Raji (cell line): ENCODE results near the gene FKBP5.

Experiments used
- POLR2A ChIP-seq: IDR thresholded peaks from 2 replicates; pipeline ENCODE4 v1.6.1; 2011; ENCODE audit warnings: low read depth, low read length, control low read depth; ENCODE audit not compliant: insufficient read depth

FKBP5 gene

DNA sequence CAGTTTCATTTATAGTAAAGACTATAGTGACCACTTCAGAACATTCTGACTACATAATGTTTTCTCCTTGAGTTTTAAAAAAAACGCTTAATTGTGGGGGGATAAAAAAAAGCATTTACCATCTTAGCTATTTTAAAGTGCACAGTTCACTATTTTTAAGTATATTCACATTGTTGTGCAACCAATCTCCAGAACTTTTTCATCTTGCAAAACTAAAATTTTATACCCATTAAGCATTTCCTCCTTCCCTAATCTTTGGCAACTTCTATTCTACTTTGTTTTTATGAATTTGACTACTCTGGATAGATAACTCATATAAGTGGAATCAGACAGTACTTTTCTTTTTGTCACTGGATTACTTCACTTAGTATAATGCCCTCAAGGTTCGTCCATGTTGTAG, 62.3 kb downstream of the FKBP5 start:
- TF ChIP-seq POLR2A, result no peak

DNA sequence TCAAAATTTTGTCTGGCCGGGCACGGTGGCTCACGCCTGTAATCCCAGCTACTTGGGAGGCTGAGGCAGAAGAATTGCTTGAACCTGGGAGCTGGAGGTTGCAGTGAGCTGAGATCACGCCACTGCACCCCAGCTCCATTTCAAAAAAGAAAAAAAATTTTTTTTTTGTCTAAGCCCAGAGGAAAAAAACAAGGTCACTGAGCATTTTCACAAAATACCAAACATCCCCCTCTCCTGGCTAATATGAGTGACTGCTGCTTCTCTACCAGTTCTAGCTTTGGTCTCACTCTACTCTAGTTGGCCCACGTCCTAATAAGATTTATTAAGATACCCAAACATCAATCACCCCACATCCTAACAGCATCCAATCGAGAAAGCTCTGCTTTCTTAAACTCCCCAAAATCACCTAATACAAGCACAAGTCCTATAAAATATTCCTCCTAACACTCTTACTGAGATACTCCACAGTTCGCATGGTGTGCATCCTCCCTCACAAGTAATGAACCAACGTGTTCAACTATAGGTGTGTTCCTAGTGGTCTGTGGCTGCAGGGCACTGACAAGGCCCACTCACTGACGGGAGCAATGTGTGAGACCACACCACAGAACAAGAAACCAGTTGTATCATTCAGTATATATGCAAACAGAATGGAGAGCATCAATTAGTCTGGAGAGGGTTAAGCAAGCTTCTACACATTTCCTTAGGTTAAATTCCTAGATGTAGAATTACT, 64.2 kb downstream of the FKBP5 start:
- TF ChIP-seq POLR2A, result no peak

DNA sequence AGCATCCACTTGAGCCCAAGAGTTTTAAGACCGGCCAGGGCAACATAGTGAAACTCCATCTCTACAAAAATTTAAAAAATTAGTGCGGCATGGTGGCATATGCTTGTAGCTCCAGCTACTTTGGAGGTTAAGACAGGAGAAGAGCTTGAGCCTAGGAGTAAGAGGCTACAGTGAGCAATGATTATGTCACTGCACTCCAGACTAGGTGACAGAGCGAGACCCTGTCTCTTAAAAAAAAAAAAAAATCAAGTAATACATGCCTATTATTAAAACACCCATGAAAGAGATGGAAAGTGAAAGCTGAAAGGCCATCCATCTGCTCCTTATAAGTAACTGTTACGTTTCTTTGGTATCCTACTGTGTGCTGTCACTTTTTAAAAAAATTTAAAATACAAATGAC, 66.4 kb downstream of the FKBP5 start:
- no peak for TF ChIP-seq POLR2A

DNA sequence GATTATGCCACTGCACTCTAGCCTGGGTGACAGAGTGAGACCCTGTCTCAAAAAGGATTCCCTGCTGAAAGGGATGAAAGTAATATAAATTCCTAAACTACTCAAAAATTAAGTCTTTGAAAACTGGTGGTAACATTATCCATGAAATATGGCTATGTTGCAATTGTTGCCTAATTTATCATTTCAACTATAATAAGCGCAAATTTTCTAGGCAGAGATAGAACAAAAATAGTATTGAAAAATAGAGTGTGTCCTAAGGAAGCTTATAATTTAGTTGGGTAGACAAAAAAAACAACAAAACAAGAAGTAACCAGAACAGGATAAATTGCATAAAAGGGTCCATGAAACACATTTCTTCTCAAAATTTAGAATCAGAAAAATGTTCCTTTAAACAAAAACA, 68.0 kb downstream of the FKBP5 start:
- TF ChIP-seq POLR2A, result no peak

- TF ChIP-seq POLR2A, result no peak
These were observed 75.0 kb downstream of the FKBP5 start for GRCh38 chr6:35613762-35614161.

DNA sequence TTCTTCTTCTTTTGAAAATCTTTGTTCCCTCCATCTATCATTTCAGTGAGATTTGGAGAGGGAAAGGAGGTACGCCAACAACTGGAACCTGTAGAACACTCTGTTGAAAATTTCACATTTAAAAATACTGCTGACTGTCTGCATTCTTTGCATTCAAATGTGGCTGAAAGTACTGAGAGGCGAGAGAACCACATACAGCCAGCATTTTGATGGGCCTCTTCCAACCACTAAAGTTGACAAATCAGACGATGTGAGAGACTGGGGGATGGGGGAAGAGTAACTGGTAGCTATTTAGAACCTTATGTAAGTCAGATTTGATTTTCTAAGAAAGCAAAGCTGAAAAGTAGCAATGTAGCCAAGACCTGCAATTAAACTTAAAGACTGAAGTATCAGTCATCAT, 77.5 kb downstream of the FKBP5 start:
- TF ChIP-seq POLR2A, result no peak

- no peak for TF ChIP-seq POLR2A
These were observed 77.9 kb downstream of the FKBP5 start for GRCh38 chr6:35610830-35611229.

DNA sequence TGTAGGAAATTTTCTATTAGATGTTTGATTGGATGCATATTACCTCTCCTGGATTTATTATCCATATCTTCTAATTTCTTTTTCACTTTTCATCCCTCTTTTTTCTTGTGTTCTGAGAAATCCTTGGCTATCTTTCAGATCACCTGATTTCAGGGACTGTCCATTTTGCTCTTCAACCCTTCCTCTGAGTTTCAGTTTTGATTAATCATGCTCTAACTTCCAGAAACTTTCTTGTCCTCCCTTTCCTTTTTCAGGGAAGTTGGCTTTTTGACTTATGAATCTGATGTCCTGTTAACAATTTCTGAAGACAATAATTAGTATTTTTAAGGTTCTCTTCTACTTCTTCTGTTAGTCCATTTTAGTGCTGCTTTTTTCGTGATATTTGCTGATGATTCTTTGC, 79.1 kb downstream of the FKBP5 start:
- TF ChIP-seq POLR2A, result no peak

- no peak for TF ChIP-seq POLR2A
These were observed 81.0 kb downstream of the FKBP5 start for GRCh38 chr6:35607517-35608233.

- TF ChIP-seq POLR2A, result no peak
These were observed 83.1 kb downstream of the FKBP5 start for GRCh38 chr6:35605600-35605999.

DNA sequence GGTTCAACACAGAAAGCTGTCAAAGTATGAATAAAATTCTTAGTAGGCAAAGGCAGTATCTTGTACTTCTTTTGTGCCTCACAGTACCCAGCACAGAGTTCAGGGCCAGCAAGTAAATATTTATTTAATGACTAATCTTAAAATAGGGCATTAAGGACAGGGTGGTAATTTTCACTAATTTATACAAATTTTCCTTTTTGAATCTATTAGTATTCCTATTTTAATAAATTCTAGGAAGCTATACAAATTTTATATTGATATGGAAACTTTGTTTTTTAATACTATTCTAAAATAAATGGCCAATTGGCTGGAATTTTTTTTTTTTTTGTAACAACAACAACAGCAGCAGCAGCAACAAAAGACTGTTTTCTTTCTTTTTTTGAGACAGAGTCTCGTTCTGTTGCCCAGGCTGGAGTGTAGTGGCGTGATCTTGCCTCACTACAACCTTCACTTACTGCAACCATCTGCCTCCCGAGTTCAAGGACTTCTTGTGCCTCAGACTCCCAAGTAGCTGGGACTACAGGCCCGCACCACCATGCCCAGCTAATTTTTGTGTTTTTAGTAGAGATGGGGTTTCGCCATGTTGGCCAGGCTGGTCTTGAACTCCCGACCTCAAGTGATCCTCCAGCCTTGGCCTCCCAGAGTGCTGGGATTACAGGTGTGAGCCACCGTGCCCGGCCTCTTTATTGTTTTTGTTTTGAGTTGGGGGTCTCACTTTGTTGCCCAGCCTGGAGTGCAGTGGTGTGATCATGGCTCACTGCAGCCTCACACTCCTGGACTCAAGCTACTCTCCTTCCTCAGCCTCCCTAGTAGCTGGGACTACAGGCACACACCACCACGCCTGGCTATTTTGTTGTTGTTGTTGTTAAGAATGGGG, 85.2 kb downstream of the FKBP5 start:
- TF ChIP-seq POLR2A, result no peak

- no peak for TF ChIP-seq POLR2A
These were observed 86.4 kb downstream of the FKBP5 start for GRCh38 chr6:35602133-35602946.

GRCh38 chr6:35601331-35602132, 87.2 kb downstream of the FKBP5 start:
- no peak for TF ChIP-seq POLR2A

DNA sequence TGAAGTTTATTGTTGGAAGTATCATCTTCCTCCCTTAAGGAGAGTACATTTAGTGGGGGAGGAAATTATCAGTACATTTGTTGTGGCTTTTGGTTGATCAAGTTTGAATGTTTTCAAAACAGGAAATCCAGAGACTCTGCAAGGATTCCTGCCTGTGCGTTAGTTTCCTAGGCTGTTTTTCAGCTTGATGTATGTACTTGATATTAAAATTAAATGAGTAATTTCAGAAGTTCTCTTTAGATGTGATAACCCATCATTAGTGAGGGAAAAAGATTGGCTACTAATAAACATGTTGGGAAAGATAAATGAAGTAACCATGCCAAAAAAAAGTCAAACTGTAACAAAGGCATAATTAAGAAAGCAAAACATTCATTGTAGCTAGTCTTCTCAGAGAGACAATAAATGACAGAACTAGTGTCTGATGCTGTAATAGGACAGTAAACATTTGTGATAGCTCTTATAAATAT, 88.0 kb downstream of the FKBP5 start:
- no peak for TF ChIP-seq POLR2A
